T-helper 9 cell (primary cell): Measurements from ENCODE around the gene PXT1.
"Not testable (repeated sequence)": the region's sequence is repeated elsewhere in the genome, so short reads cannot be mapped to it uniquely, and the experiment has no call there.

Experiments
- DNase-seq: peaks from one replicate; pipeline ENCODE4 v3.0.0-alpha.2; 2020

Gene PXT1

GRCh38 chr6:36443471-36444428 lies 1.1 kb upstream of the PXT1 start:
- no peak for DNase-seq

GRCh38 chr6:36442103-36442670 lies 467 bp downstream of the PXT1 start:
- no peak for DNase-seq

GRCh38 chr6:36441307-36441894 lies 1.3 kb downstream of the PXT1 start:
- DNase-seq = peak; percentile 68

DNA sequence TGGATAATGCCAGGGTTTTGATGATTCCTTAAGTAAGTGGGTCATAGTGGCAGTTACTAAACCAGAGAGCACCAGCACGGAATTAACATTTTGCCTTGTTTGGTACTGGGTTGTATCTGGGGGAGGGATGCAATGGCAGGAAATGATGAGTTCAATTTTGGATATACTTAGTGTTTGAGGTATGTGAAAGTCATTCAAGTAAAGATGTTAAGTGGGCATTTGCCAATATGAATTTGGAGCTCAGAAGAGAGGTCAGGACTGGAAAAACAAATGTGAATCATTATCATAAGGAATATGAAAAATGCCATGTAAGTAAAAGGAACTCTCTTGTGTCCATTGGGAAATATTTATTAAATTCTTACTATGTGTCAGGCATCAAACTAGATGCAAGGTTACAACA lies 6.2 kb downstream of the PXT1 start:
- no peak for DNase-seq

GRCh38 chr6:36432151-36432671 lies 10.4 kb downstream of the PXT1 start:
- DNase-seq = no peak

DNA sequence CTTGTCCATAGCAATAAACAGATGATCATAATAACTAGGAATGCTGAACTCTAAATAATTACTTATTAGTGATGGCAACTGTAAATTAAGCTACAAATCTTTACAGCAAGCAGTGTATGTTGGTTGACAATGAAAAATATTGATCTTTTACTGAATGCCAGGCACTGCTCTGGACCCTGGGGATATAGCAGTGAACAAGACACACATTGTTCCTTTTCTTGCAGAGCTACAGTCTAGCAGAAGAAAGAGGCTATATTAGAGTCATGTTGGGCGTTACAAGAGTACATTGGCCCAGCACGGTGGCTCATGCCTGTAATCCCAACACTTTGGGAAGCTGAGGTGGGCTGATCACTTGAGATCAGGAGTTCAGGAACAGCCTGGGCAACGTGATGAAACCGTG lies 11.5 kb downstream of the PXT1 start:
- no peak for DNase-seq

GRCh38 chr6:36430351-36430750 lies 12.3 kb downstream of the PXT1 start:
- no peak for DNase-seq

- no peak for DNase-seq
Observed at GRCh38 chr6:36428911-36429310, 13.7 kb downstream of the PXT1 start.

DNA sequence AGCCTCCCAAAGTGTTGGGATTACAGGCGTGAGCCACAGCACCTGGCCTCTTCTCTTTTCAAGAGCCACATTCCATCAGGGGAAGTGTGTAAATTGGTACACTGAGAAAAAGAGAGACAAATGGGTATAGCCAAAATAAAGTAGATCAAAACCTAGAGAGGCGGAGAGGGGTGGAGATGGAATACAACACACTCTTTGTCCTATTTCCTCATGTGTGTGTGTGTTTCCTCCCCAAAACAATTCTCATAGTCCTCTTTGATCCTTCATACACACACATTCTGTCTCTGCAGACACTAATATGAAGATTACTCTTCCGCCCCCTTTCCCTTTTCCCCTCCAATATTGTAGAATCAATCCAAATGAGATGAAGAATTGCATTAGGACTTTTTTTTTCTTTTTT lies 16.0 kb downstream of the PXT1 start:
- DNase-seq = no peak

DNA sequence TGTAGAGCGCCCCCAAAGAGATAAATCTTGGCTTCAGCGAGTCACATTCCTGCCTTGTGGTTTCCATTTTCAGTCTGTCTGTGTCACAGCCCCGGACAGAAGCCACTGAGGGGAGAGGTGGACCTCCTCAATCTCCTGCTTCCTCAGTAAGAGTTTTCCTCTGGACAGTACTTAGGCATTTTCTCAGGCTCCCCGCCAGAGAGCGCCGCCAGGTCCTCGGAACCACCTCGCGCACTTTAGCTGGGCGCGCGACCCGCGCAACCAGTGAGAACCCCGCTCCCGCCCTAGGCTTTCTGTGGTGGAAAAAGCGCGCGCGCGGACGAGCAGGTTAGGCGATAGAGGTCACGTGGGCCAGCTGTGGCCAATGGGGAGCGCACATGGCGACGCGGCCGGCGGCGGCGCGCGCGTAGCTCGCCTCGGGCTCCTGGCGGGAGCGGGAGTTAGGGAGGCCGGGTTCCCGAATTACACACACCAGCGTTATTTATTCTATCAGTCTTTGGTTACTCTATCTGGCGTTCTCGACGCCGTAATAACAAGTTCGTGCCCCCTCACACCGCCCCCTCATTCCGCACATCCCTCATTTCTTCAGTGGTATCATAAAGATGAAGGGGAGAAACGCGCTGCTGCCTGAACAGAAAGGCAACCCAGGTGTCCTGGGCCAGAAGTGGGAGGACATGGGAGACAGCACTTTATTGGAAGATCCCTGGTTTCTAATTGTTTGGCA lies 19.4 kb downstream of the PXT1 start:
- DNase-seq = peak; percentile 98

DNA sequence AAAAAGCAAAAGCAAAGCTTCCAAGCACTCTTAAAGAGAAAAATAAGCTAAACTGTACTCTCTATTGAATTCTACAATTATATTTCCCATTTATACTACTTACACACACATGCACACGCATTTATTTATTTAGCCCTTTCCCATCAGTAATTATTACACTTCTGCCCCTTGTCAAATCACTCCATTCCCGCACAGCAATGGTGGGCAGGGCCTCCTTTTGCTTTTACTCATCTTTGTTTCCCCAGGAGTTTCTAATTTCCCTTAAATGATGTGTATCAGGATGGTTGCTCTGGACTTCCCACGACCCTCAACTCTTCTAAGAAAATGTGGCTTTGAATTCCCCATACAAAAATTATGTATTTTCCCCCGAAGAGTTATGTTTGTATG lies 19.9 kb downstream of the PXT1 start:
- no peak for DNase-seq

DNA sequence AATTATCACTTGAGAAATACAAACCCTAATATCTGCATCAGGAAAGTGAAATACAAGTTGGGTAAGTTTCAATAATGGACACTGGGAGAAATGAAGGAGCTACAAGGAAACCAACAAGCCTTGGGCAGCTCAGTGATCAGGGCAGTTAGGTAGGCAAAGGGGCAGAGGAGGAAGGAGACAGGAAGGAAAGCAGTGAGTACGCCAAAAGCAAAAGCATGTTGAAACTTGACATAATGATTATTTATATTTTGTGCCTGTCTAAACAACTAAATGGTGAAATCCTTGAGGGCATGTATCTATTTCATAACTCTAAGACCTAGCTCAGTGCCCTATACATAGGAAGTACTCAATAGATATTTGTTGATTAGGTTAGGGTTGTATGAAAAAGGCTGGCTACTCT lies 23.3 kb downstream of the PXT1 start:
- DNase-seq = no peak

GRCh38 chr6:36418558-36418957 lies 24.1 kb downstream of the PXT1 start:
- no peak for DNase-seq

DNA sequence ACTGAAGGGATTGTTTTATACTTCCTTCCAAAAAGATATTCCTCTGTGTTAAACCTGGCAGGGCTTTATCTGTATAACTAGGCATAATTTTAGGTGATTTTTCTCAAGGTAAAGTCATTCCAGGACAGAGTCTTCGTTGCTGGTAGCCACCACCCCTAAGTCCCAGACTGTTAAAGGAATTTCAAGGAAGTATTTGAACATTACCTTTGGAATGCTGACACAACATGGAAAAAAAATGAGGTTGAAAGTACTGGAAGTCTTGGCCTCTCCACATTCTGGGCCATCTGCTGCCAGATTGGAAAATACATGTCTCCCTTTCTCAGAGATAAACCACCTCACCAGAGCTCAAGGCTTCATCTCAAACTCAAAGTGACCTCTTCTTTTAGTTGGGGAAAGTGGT lies 28.2 kb downstream of the PXT1 start:
- no peak for DNase-seq

GRCh38 chr6:36413489-36414480 lies 28.9 kb downstream of the PXT1 start:
- DNase-seq = no peak

DNA sequence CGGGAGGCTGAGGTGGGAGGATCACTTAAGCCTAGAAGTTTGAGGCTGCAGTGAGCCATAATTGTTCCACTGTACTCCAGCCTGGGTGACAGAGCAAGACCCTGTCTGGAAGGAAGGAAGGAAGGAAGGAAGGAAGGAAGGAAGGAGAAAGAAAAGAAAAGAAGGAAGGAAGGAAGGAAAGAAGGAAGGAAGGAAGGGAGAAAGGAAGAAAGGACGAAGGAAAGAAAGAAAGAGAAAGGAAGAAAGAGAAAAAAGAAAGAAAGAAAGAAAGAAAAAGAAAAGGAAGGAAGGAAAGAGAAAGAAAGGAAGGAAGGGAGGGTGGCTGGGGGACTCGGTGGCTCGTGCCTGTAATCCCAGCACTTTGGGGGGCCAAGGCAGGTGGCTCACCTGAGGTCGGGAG lies 32.9 kb downstream of the PXT1 start:
- DNase-seq = not testable (repeated sequence)

DNA sequence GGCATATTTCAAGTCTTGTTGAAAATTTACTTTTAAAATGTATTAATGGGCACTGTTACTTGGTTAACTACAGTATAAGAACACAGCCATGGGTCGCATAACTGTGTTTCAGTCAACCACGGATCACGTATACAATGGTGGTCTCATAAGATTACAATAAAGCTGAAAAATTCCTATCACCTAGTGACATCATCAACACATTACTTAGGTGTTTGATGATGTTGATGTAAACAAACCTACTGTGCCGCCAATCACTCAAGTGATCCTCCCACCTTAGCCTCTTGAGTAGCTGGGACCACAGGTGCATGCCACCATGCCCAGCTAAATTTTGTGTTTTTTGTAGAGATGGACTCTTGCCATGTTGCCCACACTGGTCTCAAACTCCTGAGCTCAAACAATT lies 38.5 kb downstream of the PXT1 start:
- DNase-seq = no peak

DNA sequence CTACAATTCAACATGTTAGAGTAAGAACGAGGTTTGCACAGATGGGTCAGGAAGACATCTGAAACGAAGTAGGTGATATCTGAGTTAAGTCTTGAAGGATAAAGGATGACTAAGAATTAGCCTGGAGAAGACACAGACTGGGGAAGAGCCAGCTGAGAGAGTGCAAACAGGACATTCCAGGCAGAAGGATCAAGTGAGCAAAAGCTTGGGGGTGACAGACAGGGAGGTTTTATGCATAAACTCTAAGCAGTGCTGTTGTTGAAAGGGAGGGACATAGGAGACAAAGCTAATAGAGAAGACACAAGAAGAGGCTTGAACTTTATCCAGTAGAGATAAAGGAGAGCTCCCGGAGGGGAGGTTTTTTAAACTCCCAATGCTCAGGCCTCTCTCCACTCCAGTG lies 40.2 kb downstream of the PXT1 start:
- DNase-seq = no peak

DNA sequence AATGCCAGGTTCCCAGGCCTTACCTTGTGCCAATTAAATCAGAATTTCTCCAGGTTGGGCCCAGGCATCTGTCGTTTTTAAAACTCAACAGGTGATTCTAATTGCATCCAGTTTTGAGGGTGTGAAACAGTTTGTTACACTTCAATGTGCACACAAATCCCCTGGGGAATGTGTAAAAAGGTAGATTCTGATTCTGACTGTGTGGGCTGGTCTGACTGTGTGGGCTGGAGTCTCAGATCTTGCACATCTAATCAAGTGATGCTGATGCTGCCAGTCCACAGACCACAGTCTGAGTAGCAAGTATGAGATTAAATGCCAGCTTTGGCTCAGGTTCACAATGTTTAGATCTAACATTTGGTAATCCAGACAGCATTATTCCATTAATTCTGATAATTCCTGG lies 42.7 kb downstream of the PXT1 start:
- no peak for DNase-seq

- DNase-seq = no peak
Observed at GRCh38 chr6:36392621-36393020, 50.0 kb downstream of the PXT1 start.

GRCh38 chr6:36389353-36389752 lies 53.3 kb downstream of the PXT1 start:
- DNase-seq = no peak
